Fibroblast of lung (primary cell): ENCODE data around the gene MKNK1. TPM values are rescaled to one million over a fixed set of nuclear protein-coding genes. Genes with fewer than 3 reads are reported as not detected.

ENCODE experiments used
- DNase-seq, 2 donors: peaks; one replicate each; pipeline versions ENCODE4 v3.0.0 to v3.0.0-alpha.2; 2010; ENCODE audit warnings: low read depth in 2 of 2
- H2AFZ ChIP-seq: 2 replicates; pipeline ENCODE4 v1.5.1; 2012; ENCODE audit warnings: low read length, control low read depth, inconsistent platforms
- H3K27ac ChIP-seq: 2 replicates; pipeline ENCODE4 v1.5.1; 2011; ENCODE audit warnings: low read length, control low read depth; ENCODE audit not compliant: insufficient read depth
- H3K27me3 ChIP-seq: 2 replicates; pipeline ENCODE4 v1.5.1; 2011; ENCODE audit warnings: mild to moderate bottlenecking, low read length; ENCODE audit not compliant: control insufficient read depth, insufficient read depth
- H3K36me3 ChIP-seq: 2 replicates; pipeline ENCODE4 v1.5.1; 2011; ENCODE audit warnings: low read length; ENCODE audit not compliant: control insufficient read depth, insufficient read depth
- H3K4me1 ChIP-seq: 2 replicates; pipeline ENCODE4 v1.5.1; 2011; ENCODE audit warnings: low read length; ENCODE audit not compliant: control insufficient read depth, insufficient read depth; ENCODE audit errors: extremely low read depth
- H3K4me2 ChIP-seq: 2 replicates; pipeline ENCODE4 v1.5.1; 2011; ENCODE audit warnings: low read length, control low read depth; ENCODE audit not compliant: insufficient read depth; ENCODE audit errors: extremely low read depth
- H3K4me3 ChIP-seq, 4 experiments: fragments of 200-600 bp in 1 of 4; sonication (generic) in 1 of 4; replicated peaks in 1 of 4; 2 replicates each; pipeline ENCODE4 v1.5.1; 2011 to 2016; ENCODE audit warnings: low read length in 4 of 4, low read depth in 3 of 4, mild to moderate bottlenecking in 3 of 4, control low read depth in 2 of 4, inconsistent platforms in 1 of 4, mixed read lengths in 1 of 4; ENCODE audit not compliant: insufficient read depth in 1 of 4; ENCODE audit errors: control extremely low read depth in 1 of 4
- H3K79me2 ChIP-seq: 2 replicates; pipeline ENCODE4 v1.5.1; 2012; ENCODE audit warnings: mild to moderate bottlenecking, low read length, inconsistent platforms; ENCODE audit not compliant: control insufficient read depth, insufficient read depth
- H3K9ac ChIP-seq: 2 replicates; pipeline ENCODE4 v1.5.1; 2011; ENCODE audit warnings: mild to moderate bottlenecking, low read length, control low read depth; ENCODE audit not compliant: insufficient read depth
- H3K9me3 ChIP-seq: 2 replicates; pipeline ENCODE4 v1.5.1; 2012; ENCODE audit warnings: low read depth, low read length; ENCODE audit not compliant: control insufficient read depth, insufficient read depth
- H4K20me1 ChIP-seq: 2 replicates; pipeline ENCODE4 v1.5.1; 2011; ENCODE audit warnings: low read length; ENCODE audit not compliant: control insufficient read depth, insufficient read depth; ENCODE audit errors: extremely low read depth
- EZH2 ChIP-seq: IDR thresholded peaks from 2 replicates; pipeline ENCODE4 v1.5.1; 2012; ENCODE audit warnings: low read length, control low read depth, mild to moderate bottlenecking; ENCODE audit errors: missing control alignments
- polyA plus RNA-seq, 2 donors: library from polyadenylated mRNA; depleted of rRNA in 1 of 2; stranded (reverse) in 1 of 2; unstranded in 1 of 2; fragments of >200 nt; gene quantifications; 2 replicates each; pipeline ENCODE4 v1.2.1, GENCODE V29; 2011 to 2012; ENCODE audit warnings: missing spikeins in 1 of 2
- total RNA-seq: library from RNA; depleted of rRNA; stranded (reverse); fragments of >200 nt; gene quantifications from 2 replicates; pipeline ENCODE4 v1.2.1, GENCODE V29; 2014
- TF ChIP-seq, protein P1 (sequence below), 2 donors: IDR thresholded peaks in 1 of 2; conservative IDR thresholded peaks in 1 of 2; 1 replicate in 1 of 2; 2 replicates in 1 of 2; pipeline ENCODE4 v1.5.1; 2011 to 2012; ENCODE audit warnings: low read length in 2 of 2, control low read depth in 1 of 2, inconsistent platforms in 1 of 2, low read depth in 1 of 2, mild to moderate bottlenecking in 1 of 2

The MKNK1 gene
- total and polyA plus RNA-seq, 2 donors (not counting 1 experiment from before 2014, with no cell fraction given): 22.3 to 33.1 TPM

GRCh38 chr1:46576596-46576995 lies 27.5 kb downstream of the MKNK1 start:
- Histone ChIP-seq H3K79me2 (no peaks in the 10 kb centered on the region), H3K4me1 (no peaks in the 10 kb centered on the region), H4K20me1 (no peaks in the 10 kb centered on the region), H3K27ac (no peak overlapping the region), H3K4me2 (no peak overlapping the region), H3K36me3 (peaks cover 2% of the 10 kb centered on the region), H2AFZ (no peak overlapping the region), H3K4me3 (no peak overlapping the region), H3K9me3 (no peaks in the 10 kb centered on the region), H3K9ac (no peak overlapping the region), H3K27me3 (no peaks in the 10 kb centered on the region)
- TF ChIP-seq, protein P1, sequence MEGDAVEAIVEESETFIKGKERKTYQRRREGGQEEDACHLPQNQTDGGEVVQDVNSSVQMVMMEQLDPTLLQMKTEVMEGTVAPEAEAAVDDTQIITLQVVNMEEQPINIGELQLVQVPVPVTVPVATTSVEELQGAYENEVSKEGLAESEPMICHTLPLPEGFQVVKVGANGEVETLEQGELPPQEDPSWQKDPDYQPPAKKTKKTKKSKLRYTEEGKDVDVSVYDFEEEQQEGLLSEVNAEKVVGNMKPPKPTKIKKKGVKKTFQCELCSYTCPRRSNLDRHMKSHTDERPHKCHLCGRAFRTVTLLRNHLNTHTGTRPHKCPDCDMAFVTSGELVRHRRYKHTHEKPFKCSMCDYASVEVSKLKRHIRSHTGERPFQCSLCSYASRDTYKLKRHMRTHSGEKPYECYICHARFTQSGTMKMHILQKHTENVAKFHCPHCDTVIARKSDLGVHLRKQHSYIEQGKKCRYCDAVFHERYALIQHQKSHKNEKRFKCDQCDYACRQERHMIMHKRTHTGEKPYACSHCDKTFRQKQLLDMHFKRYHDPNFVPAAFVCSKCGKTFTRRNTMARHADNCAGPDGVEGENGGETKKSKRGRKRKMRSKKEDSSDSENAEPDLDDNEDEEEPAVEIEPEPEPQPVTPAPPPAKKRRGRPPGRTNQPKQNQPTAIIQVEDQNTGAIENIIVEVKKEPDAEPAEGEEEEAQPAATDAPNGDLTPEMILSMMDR (conservative IDR thresholded peaks at IDR 0.05 in 1 of 2, IDR thresholded peaks at IDR 0.05 in 1 of 2; ENCODE audit: low read depth in 1 of 2, low read length in 2 of 2): no peak
- TF ChIP-seq EZH2: no peak
- DNase-seq: no peak

GRCh38 chr1:46575778-46576177 lies 28.3 kb downstream of the MKNK1 start:
- H3K27ac ChIP-seq: no peak overlapping the region
- no peak overlapping the region for H3K4me2 ChIP-seq
- no peak overlapping the region for H3K4me3 ChIP-seq
- no peak overlapping the region for H2AFZ ChIP-seq
- no peaks in the 10 kb centered on the region for H3K9me3 ChIP-seq
- no peak for TF ChIP-seq EZH2
- TF ChIP-seq, protein P1 (conservative IDR thresholded peaks at IDR 0.05 in 1 of 2, IDR thresholded peaks at IDR 0.05 in 1 of 2; ENCODE audit: low read depth in 1 of 2, low read length in 2 of 2): no peak
- DNase-seq: no peak
- no peaks in the 10 kb centered on the region for H3K4me1 ChIP-seq
- H3K79me2 ChIP-seq: no peaks in the 10 kb centered on the region
- H3K36me3 ChIP-seq: peaks cover 2% of the 10 kb centered on the region
- no peaks in the 10 kb centered on the region for H3K27me3 ChIP-seq
- no peaks in the 10 kb centered on the region for H4K20me1 ChIP-seq
- H3K9ac ChIP-seq: no peak overlapping the region

DNA sequence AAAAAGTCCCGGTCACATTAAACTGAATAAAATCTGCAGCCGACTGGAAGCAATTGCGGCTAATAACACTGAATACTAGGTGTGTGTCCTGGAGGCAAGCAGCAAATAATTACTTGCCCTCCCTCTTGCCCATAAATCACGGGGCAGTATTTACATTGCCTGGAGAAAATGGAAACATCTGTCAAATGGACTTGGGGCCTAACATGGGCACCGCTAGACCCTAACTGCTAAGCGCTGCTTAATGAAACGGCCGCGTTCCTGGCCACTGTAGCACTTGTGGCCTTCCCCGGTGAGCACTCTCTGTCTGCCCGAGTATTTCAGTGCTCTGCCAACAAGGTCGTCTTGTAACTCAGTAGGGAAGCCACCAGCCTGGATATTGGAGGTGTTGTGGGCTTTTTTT lies 28.8 kb downstream of the MKNK1 start:
- no peak for TF ChIP-seq EZH2
- TF ChIP-seq, protein P1 (conservative IDR thresholded peaks at IDR 0.05 in 1 of 2, IDR thresholded peaks at IDR 0.05 in 1 of 2; ENCODE audit: low read depth in 1 of 2, low read length in 2 of 2): no peak
- Histone ChIP-seq H4K20me1 (no peaks in the 10 kb centered on the region), H3K4me1 (no peaks in the 10 kb centered on the region), H3K27ac (no peak overlapping the region), H3K4me3 (no peak overlapping the region), H3K9me3 (no peaks in the 10 kb centered on the region), H3K27me3 (no peaks in the 10 kb centered on the region), H3K4me2 (no peak overlapping the region), H3K9ac (no peak overlapping the region), H3K79me2 (no peaks in the 10 kb centered on the region), H2AFZ (no peak overlapping the region), H3K36me3 (peaks cover 2% of the 10 kb centered on the region)
- no peak for DNase-seq
